Measurements from ENCODE around the gene CYFIP2. TPM values are rescaled to one million over a fixed set of nuclear protein-coding genes. Genes with fewer than 3 reads are reported as not detected.

Gene CYFIP2
- polyA plus RNA-seq, 1 experiment, result 4.4 TPM

DNA sequence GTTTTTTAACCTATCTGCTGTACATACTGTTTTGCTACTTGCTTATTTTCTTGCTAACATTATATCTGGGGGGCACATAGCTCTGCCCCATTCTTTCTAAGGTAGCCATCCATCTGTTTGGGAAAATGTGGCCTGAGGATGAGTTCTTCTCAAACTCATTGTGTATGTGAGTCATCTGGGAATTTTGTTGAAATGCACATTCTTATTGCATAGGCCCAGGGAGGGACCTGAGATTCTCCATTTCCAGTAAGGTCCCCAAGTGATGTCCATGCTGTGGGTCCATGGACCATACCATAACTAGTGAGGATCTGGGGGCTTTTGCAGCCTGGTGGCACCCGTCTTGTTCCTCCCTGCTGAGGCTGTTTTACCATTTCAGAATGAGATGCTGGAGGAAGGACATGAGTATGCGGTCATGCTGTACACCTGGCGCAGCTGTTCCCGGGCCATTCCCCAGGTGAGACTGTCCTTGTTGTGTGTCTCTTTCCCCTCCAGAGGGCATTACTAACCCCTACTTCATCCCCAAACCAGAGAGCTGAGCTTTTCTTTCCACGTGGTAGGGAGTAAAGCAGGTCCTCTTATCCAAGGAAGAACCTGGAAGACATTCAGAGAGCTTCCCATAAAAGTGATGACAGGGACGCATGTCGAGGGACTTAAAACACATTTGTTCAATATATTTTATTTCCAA is 28.6 kb downstream of the CYFIP2 start:
- no peak for DNase-seq (ENCODE audit: low read depth)
- no peaks in the 10 kb centered on the region for H3K27me3 ChIP-seq (ENCODE audit: control insufficient read depth, insufficient read depth, low read length)
- no peak overlapping the region for H3K4me3 ChIP-seq (ENCODE audit: low read depth, low read length)
- TF ChIP-seq, protein P1, sequence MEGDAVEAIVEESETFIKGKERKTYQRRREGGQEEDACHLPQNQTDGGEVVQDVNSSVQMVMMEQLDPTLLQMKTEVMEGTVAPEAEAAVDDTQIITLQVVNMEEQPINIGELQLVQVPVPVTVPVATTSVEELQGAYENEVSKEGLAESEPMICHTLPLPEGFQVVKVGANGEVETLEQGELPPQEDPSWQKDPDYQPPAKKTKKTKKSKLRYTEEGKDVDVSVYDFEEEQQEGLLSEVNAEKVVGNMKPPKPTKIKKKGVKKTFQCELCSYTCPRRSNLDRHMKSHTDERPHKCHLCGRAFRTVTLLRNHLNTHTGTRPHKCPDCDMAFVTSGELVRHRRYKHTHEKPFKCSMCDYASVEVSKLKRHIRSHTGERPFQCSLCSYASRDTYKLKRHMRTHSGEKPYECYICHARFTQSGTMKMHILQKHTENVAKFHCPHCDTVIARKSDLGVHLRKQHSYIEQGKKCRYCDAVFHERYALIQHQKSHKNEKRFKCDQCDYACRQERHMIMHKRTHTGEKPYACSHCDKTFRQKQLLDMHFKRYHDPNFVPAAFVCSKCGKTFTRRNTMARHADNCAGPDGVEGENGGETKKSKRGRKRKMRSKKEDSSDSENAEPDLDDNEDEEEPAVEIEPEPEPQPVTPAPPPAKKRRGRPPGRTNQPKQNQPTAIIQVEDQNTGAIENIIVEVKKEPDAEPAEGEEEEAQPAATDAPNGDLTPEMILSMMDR (IDR thresholded peaks at IDR 0.05; ENCODE audit: insufficient read depth, low read depth, low read length), result no peak
- CTCF ChIA-PET, result no interaction called here
- H3K36me3 ChIP-seq (ENCODE audit: control insufficient read depth, insufficient read depth, low read length), result no peaks in the 10 kb centered on the region
- POLR2A ChIA-PET, result no interaction called here

- no peaks in the 10 kb centered on the region for H3K27me3 ChIP-seq (ENCODE audit: control insufficient read depth, insufficient read depth, low read length)
- no peak for DNase-seq (ENCODE audit: low read depth)
- H3K36me3 ChIP-seq (ENCODE audit: control insufficient read depth, insufficient read depth, low read length), result no peaks in the 10 kb centered on the region
- ChIA-PET CTCF (interaction anchor here (0.6 to 0.9 kb wide), 2 partner anchors 18 to 1180 kb away, joined by 3 to 4 read pairs; no protein-coding TSS in a partner anchor), POLR2A (no interaction called here)
- TF ChIP-seq, protein P1 (IDR thresholded peaks at IDR 0.05; ENCODE audit: insufficient read depth, low read depth, low read length), result no peak
- no peak overlapping the region for H3K4me3 ChIP-seq (ENCODE audit: low read depth, low read length)
Measured at GRCh38 chr5:157295247-157295646, 29.3 kb downstream of the CYFIP2 start.

GRCh38 chr5:157300564-157300963 is 34.6 kb downstream of the CYFIP2 start:
- Histone ChIP-seq H3K36me3 (ENCODE audit: control insufficient read depth, insufficient read depth, low read length) (no peaks in the 10 kb centered on the region), H3K4me3 (ENCODE audit: low read depth, low read length) (no peak overlapping the region), H3K27me3 (ENCODE audit: control insufficient read depth, insufficient read depth, low read length) (no peaks in the 10 kb centered on the region)
- TF ChIP-seq, protein P1 (IDR thresholded peaks at IDR 0.05; ENCODE audit: insufficient read depth, low read depth, low read length), result no peak
- no peak for DNase-seq (ENCODE audit: low read depth)
- CTCF ChIA-PET, result no interaction called here
- POLR2A ChIA-PET, result no interaction called here

DNA sequence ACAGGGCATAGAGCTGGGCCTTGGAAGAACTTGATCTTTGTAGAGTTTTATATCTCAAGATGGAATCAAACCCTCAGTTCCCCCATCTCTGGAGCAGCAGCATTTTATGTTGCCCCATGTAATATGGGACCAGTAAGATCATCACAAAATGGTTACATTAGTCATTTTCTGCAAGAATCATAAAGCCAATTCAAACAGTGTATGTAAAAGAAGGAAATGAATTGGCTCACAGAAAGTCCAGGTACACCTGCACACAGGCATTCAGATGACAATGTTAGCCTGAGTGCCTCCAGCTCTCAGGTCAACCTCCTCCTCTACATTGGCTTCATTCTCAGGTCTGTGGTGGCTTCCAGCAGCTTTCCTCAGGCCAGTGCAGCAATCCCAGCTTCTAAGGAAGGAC is 35.1 kb downstream of the CYFIP2 start:
- no peak for DNase-seq (ENCODE audit: low read depth)
- no peak overlapping the region for H3K4me3 ChIP-seq (ENCODE audit: low read depth, low read length)
- ChIA-PET POLR2A (no interaction called here), CTCF (interaction anchor here (3.1 kb wide), 1 partner anchor 47 kb away, joined by 12 read pairs; no protein-coding TSS in a partner anchor)
- H3K27me3 ChIP-seq (ENCODE audit: control insufficient read depth, insufficient read depth, low read length), result no peaks in the 10 kb centered on the region
- H3K36me3 ChIP-seq (ENCODE audit: control insufficient read depth, insufficient read depth, low read length), result no peaks in the 10 kb centered on the region
- TF ChIP-seq, protein P1 (IDR thresholded peaks at IDR 0.05; ENCODE audit: insufficient read depth, low read depth, low read length), result no peak

DNA sequence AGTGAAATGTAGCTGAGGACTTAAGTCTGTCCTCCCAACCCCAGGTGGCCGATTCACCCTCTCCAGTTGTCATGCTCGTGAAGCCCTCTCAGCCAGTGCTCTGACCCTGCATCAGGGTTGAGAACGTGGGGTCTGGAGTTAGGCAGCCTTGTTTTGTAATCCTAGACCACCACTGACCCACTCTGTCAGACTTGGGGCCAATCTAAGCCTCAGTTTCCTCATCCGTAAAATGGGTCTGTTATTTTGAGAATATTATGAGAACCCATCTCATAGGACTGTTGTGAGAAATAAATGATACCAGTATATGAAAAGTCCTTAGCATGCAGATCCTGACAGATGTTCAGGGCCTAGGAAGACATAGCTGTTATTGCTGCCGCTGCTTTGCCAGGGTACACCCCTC is 37.1 kb downstream of the CYFIP2 start:
- no peak for DNase-seq (ENCODE audit: low read depth)
- Histone ChIP-seq H3K4me3 (ENCODE audit: low read depth, low read length) (no peak overlapping the region), H3K36me3 (ENCODE audit: control insufficient read depth, insufficient read depth, low read length) (no peaks in the 10 kb centered on the region), H3K27me3 (ENCODE audit: control insufficient read depth, insufficient read depth, low read length) (no peaks in the 10 kb centered on the region)
- TF ChIP-seq, protein P1 (IDR thresholded peaks at IDR 0.05; ENCODE audit: insufficient read depth, low read depth, low read length), result no peak
- POLR2A ChIA-PET, result no interaction called here
- CTCF ChIA-PET, result interaction anchor here (1.1 to 3.1 kb wide), 5 partner anchors 10 to 154 kb away, joined by 3 to 12 read pairs (median 3); no protein-coding TSS in a partner anchor
